ENCODE results near the gene DYRK4. TPM values are rescaled to one million over a fixed set of nuclear protein-coding genes. Genes with fewer than 3 reads are reported as not detected.

The DYRK4 gene
- total and polyA plus RNA-seq, 2 of the 8 experiments (the other 6 are each of a cell fraction or from before 2014, with no cell fraction given) = 10.5 to 11.4 TPM

- Histone ChIP-seq H4K20me1 (replicated peaks in 1 of 2; ENCODE audit: control insufficient read depth in 1 of 2, insufficient read depth in 2 of 2, low read length in 2 of 2) (peaks cover 0 to 2% of the 10 kb centered on the region in 2 experiments), H3K4me2 (ENCODE audit: insufficient read depth in 1 of 2, low read depth in 2 of 2, low read length in 2 of 2) (no peak overlapping the region), H3K14ac (ENCODE audit: insufficient read length) (no peak overlapping the region), H2BK5ac (ENCODE audit: low read depth, low read length) (no peak overlapping the region), H3K4ac (replicated peaks; ENCODE audit: insufficient read length, low read depth, low read length) (no peak overlapping the region), H4K8ac (ENCODE audit: extremely low read depth, insufficient read depth, low read length) (no peak overlapping the region), H3K27ac (ENCODE audit: low read depth, low read length) (no peak overlapping the region), H3K79me1 (ENCODE audit: low read depth, low read length) (no peaks in the 10 kb centered on the region), H2BK15ac (ENCODE audit: low read length) (no peak overlapping the region), H3K9ac (replicated peaks in 1 of 4; ENCODE audit: extremely low read depth in 1 of 4, low read depth in 3 of 4, low read length in 3 of 4) (no peak overlapping the region), H3K23ac (ENCODE audit: insufficient read length) (no peak overlapping the region), H3K27me3 (replicated peaks in 1 of 4; ENCODE audit: control insufficient read depth in 3 of 4, extremely low read depth in 1 of 4, insufficient read depth in 3 of 4, low read length in 3 of 4) (no peaks in the 10 kb centered on the region), H4K91ac (replicated peaks; ENCODE audit: insufficient read length, low read length) (no peak overlapping the region), H2BK12ac (ENCODE audit: low read depth, low read length) (no peak overlapping the region), H3K23me2 (ENCODE audit: low read depth, low read length) (no peaks in the 10 kb centered on the region; the same call in 1 of the 2 replicates), H2AFZ (ENCODE audit: low read length) (no peak overlapping the region), H3K18ac (ENCODE audit: extremely low read depth, low read length) (no peak overlapping the region), H4K5ac (ENCODE audit: insufficient read length, low read depth, low read length) (no peak overlapping the region), H3K4me1 (replicated peaks in 1 of 4; ENCODE audit: control insufficient read depth in 3 of 4, insufficient read depth in 4 of 4, low read length in 3 of 4) (no peaks in the 10 kb centered on the region), H2AK5ac (ENCODE audit: low read depth, low read length) (no peak overlapping the region), H2BK20ac (ENCODE audit: low read length) (no peak overlapping the region), H3K36me3 (ENCODE audit: control insufficient read depth in 2 of 4, insufficient read depth in 4 of 4, low read length in 3 of 4) (peaks cover 0 to 3% (median 0%) of the 10 kb centered on the region in 4 experiments; a peak in 2 of 8 replicates), H3K79me2 (ENCODE audit: control insufficient read depth in 1 of 2, insufficient read depth in 2 of 2, low read length in 2 of 2) (no peaks in the 10 kb centered on the region), H3K9me3 (ENCODE audit: insufficient read depth in 2 of 2, low read depth in 1 of 2, low read length in 1 of 2) (no peaks in the 10 kb centered on the region), H3K4me3 (ENCODE audit: extremely low read depth in 1 of 4, insufficient read depth in 2 of 4, low read depth in 3 of 4, low read length in 4 of 4) (no peak overlapping the region), H2BK120ac (replicated peaks; ENCODE audit: low read depth, low read length) (no peak overlapping the region), H3K56ac (replicated peaks; ENCODE audit: insufficient read length, low read depth, low read length) (no peak overlapping the region)
- POLR2A ChIA-PET (ENCODE audit: partially characterized antibody) = no interaction called here
- DNase-seq (ENCODE audit: low read depth in 1 of 2, low spot score in 2 of 2) = no peak
- WGBS, 2 experiments (ENCODE audit: extremely low coverage in 1 of 2, insufficient coverage in 1 of 2, insufficient read length in 1 of 2, insufficient replicate concordance in 2 of 2, low coverage in 1 of 2, low lambda C conversion rate in 2 of 2, missing lambda C conversion rate in 1 of 2) = 82% methylated on average over 1 of the region's 1 CpG; no CpG with 5 or more reads in 1 of the 2 experiments
- CTCF ChIA-PET (ENCODE audit: partially characterized antibody) = interaction anchor here (0.7 to 2.2 kb wide), 3 partner anchors 37 to 321 kb away, joined by 3 to 10 read pairs (median 4); no protein-coding TSS in a partner anchor
- TF ChIP-seq E2F6 (IDR thresholded peaks at IDR 0.05) (no peak), HDAC6 (IDR thresholded peaks at IDR 0.05; ENCODE audit: low read depth, low read length) (no peak), POLR2AphosphoS5 (IDR thresholded peaks at IDR 0.05; ENCODE audit: low read depth, low read length) (no peak), EGR1 (IDR thresholded peaks at IDR 0.05; ENCODE audit: borderline replicate concordance, low read depth, low read length) (no peak), SP2 (IDR thresholded peaks at IDR 0.05; ENCODE audit: low read length) (no peak), HDAC2 (IDR thresholded peaks at IDR 0.05; ENCODE audit: borderline replicate concordance in 1 of 2, low read depth in 2 of 2, low read length in 2 of 2) (no peak), NRF1 (IDR thresholded peaks at IDR 0.05; ENCODE audit: low read depth, low read length) (no peak)
- TF ChIP-seq, protein P1, sequence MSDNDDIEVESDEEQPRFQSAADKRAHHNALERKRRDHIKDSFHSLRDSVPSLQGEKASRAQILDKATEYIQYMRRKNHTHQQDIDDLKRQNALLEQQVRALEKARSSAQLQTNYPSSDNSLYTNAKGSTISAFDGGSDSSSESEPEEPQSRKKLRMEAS (IDR thresholded peaks at IDR 0.05) = no peak
- FAIRE-seq = no peak
These were observed 31.8 kb upstream of the DYRK4 start for GRCh38 chr12:4530160-4530559.

Data from H1 (cell line).